GM18519 (cell line): Measurements from ENCODE around the gene SKIC2.
"Not testable (repeated sequence)": the region's sequence is repeated elsewhere in the genome, so short reads cannot be mapped to it uniquely, and the experiment has no call there.

Experiments used
- ATAC-seq: cut with Tn5 transposase; IDR thresholded peaks from one replicate; pipeline ENCODE4 v1.9.1; 2021; ENCODE audit warnings: mild to moderate bottlenecking, moderate library complexity; ENCODE audit not compliant: unreplicated experiment, low FRiP score

The SKIC2 gene

GRCh38 chr6:32002546-32003268 is 43.7 kb downstream of the SKIC2 start:
- ATAC-seq: not testable (repeated sequence)

- not testable (repeated sequence) for ATAC-seq
Observed at GRCh38 chr6:32003301-32003700, 44.3 kb downstream of the SKIC2 start.

GRCh38 chr6:32004393-32004792 is 45.4 kb downstream of the SKIC2 start:
- not testable (repeated sequence) for ATAC-seq

- not testable (repeated sequence) for ATAC-seq
Observed at GRCh38 chr6:32004864-32005537, 46.0 kb downstream of the SKIC2 start.

GRCh38 chr6:32005538-32005880 is 46.5 kb downstream of the SKIC2 start:
- ATAC-seq: not testable (repeated sequence)

GRCh38 chr6:32005991-32006529 is 47.1 kb downstream of the SKIC2 start:
- not testable (repeated sequence) for ATAC-seq

- not testable (repeated sequence) for ATAC-seq
Observed at GRCh38 chr6:32007086-32007485, 48.1 kb downstream of the SKIC2 start.

GRCh38 chr6:32008037-32008436 is 49.1 kb downstream of the SKIC2 start:
- ATAC-seq: not testable (repeated sequence)

GRCh38 chr6:32008616-32009015 is 49.6 kb downstream of the SKIC2 start:
- not testable (repeated sequence) for ATAC-seq

- ATAC-seq: not testable (repeated sequence)
Observed at GRCh38 chr6:32009537-32009936, 50.6 kb downstream of the SKIC2 start.

GRCh38 chr6:32010856-32011530 is 52.0 kb downstream of the SKIC2 start:
- not testable (repeated sequence) for ATAC-seq

GRCh38 chr6:32012941-32013617 is 54.1 kb downstream of the SKIC2 start:
- not testable (repeated sequence) for ATAC-seq

- not testable (repeated sequence) for ATAC-seq
Observed at GRCh38 chr6:32013738-32014137, 54.8 kb downstream of the SKIC2 start.

GRCh38 chr6:32014547-32014946 is 55.6 kb downstream of the SKIC2 start, which contains the start of gene C4B:
TSS of gene C4B (plus strand) at chr6:32014795. CDS start at chr6:32014846, 51 bp downstream.
- not testable (repeated sequence) for ATAC-seq
